Keratinocyte (primary cell): Measurements from ENCODE around the gene SLIT3. TPM values are rescaled to one million over a fixed set of nuclear protein-coding genes. Genes with fewer than 3 reads are reported as not detected.
A peak's percentile ranks its signal among the peaks of the same experiment; 100 is the strongest.

Source experiments
- DNase-seq: peaks from one replicate; pipeline ENCODE4 v3.0.0-alpha.2; 2011; ENCODE audit warnings: low read depth, missing footprints, low spot score
- FAIRE-seq: peaks from 2 replicates; lab custom pipeline; 2011; peaks lifted over from hg19 to GRCh38; lab: Jason Lieb, UNC
- H2AFZ ChIP-seq: 2 replicates; pipeline ENCODE4 v1.6.0; 2012; ENCODE audit warnings: low read length, control low read depth, inconsistent platforms; ENCODE audit not compliant: control insufficient read depth
- H3K27ac ChIP-seq: 2 replicates; pipeline ENCODE4 v1.5.1; 2011; ENCODE audit warnings: low read length; ENCODE audit not compliant: control insufficient read depth, insufficient read depth
- H3K27me3 ChIP-seq: 3 replicates; pipeline ENCODE4 v1.6.0; 2011; ENCODE audit warnings: low read length; ENCODE audit not compliant: control insufficient read depth, insufficient read depth; ENCODE audit errors: extremely low read depth
- H3K36me3 ChIP-seq, 2 experiments: 2 replicates in 1 of 2; 3 replicates in 1 of 2; pipeline ENCODE4 v1.5.1; 2011; ENCODE audit warnings: low read length in 2 of 2, mild to moderate bottlenecking in 1 of 2; ENCODE audit not compliant: control insufficient read depth in 2 of 2, insufficient read depth in 2 of 2; ENCODE audit errors: extremely low read depth in 1 of 2
- H3K4me1 ChIP-seq: 3 replicates; pipeline ENCODE4 v1.5.1; 2011; ENCODE audit warnings: low read length; ENCODE audit not compliant: control insufficient read depth, insufficient read depth; ENCODE audit errors: extremely low read depth
- H3K4me2 ChIP-seq: 3 replicates; pipeline ENCODE4 v1.6.0; 2011; ENCODE audit warnings: low read depth, low read length; ENCODE audit not compliant: control insufficient read depth, insufficient read depth; ENCODE audit errors: extremely low read depth
- H3K4me3 ChIP-seq, 3 experiments: fragments of 200-600 bp in 1 of 3; sonication (generic) in 1 of 3; 2 replicates in 2 of 3; 3 replicates in 1 of 3; pipeline ENCODE4 v1.5.1; 2011 to 2016; ENCODE audit warnings: low read length in 3 of 3, mild to moderate bottlenecking in 3 of 3, control low read depth in 2 of 3, inconsistent platforms in 1 of 3, low read depth in 1 of 3, mixed read lengths in 1 of 3, mixed run types in 1 of 3, moderate library complexity in 1 of 3; ENCODE audit not compliant: control insufficient read depth in 2 of 3, insufficient read depth in 2 of 3; ENCODE audit errors: extremely low read depth in 1 of 3
- H3K79me2 ChIP-seq: 2 replicates; pipeline ENCODE4 v1.6.0; 2012; ENCODE audit warnings: low read length; ENCODE audit not compliant: control insufficient read depth, insufficient read depth
- H3K9ac ChIP-seq: 3 replicates; pipeline ENCODE4 v1.6.0; 2011; ENCODE audit warnings: low read length; ENCODE audit not compliant: control insufficient read depth, insufficient read depth; ENCODE audit errors: extremely low read depth
- H3K9me1 ChIP-seq: 3 replicates; pipeline ENCODE4 v1.6.0; 2011; ENCODE audit warnings: low read length; ENCODE audit not compliant: control insufficient read depth, insufficient read depth; ENCODE audit errors: extremely low read depth
- H3K9me3 ChIP-seq: 2 replicates; pipeline ENCODE4 v1.5.1; 2012; ENCODE audit warnings: low read depth, low read length; ENCODE audit not compliant: control insufficient read depth
- H4K20me1 ChIP-seq: 3 replicates; pipeline ENCODE4 v1.6.0; 2011; ENCODE audit warnings: low read length; ENCODE audit not compliant: control insufficient read depth, insufficient read depth; ENCODE audit errors: extremely low read depth
- CTCF ChIP-seq, 3 experiments: IDR thresholded peaks in 1 of 3; conservative IDR thresholded peaks in 1 of 3; optimal IDR thresholded peaks in 1 of 3; 2 replicates in 2 of 3; 3 replicates in 1 of 3; pipeline versions ENCODE3 to v1.5.1; 2011; ENCODE audit warnings: low read length in 3 of 3, mild to moderate bottlenecking in 3 of 3, moderate library complexity in 2 of 3, control low read depth in 1 of 3, inconsistent platforms in 1 of 3; ENCODE audit not compliant: insufficient read depth in 2 of 3; ENCODE audit errors: extremely low read depth in 1 of 3
- EZH2 ChIP-seq: IDR thresholded peaks from one replicate; pipeline ENCODE4 v1.6.1; 2012; ENCODE audit warnings: inconsistent platforms, mild to moderate bottlenecking, low read length, moderate library complexity
- dilution Hi-C: fragments of 300-500 bp; cut with MboI; formaldehyde crosslinking; loops from one replicate; pipeline ENCODE4 v1.7.0; 2020; ENCODE audit warnings: low sequenced_read_pairs; ENCODE audit not compliant: extremely low pct_ligation_motif_present
- polyA plus RNA-seq, 5 experiments: library from polyadenylated mRNA; depleted of rRNA in 3 of 5; stranded (reverse) in 3 of 5; stranded (forward) in 1 of 5; unstranded in 1 of 5; fragments of >200 nt; gene quantifications; 1 replicate in 1 of 5; 2 replicates in 3 of 5; 3 replicates in 1 of 5; pipeline versions ENCODE4 v1.2.1 to v1.2.3, GENCODE V29; 2011 to 2012; ENCODE audit warnings: missing spikeins in 2 of 5, low read depth in 1 of 5, low replicate concordance in 1 of 5

SLIT3 gene
- polyA plus RNA-seq, 1 donor (not counting 4 experiments of a cell fraction or from before 2014, with no cell fraction given) = 2.4 TPM

GRCh38 chr5:169174923-169175322 is 126.0 kb downstream of the SLIT3 start:
- dilution Hi-C loops = no loop called here
- TF ChIP-seq EZH2 (no peak), CTCF (optimal IDR thresholded peaks at IDR 0.05 in 1 of 3, IDR thresholded peaks at IDR 0.05 in 1 of 3, conservative IDR thresholded peaks at IDR 0.05 in 1 of 3; ENCODE audit: extremely low read depth in 1 of 3, insufficient read depth in 2 of 3, low read length in 3 of 3) (no peak)

GRCh38 chr5:169173372-169173771 is 127.6 kb downstream of the SLIT3 start:
- Histone ChIP-seq H4K20me1 (no peaks in the 10 kb centered on the region), H3K9me3 (no peaks in the 10 kb centered on the region), H3K27me3 (no peaks in the 10 kb centered on the region), H3K4me1 (peaks cover 13% of the 10 kb centered on the region), H3K27ac (no peak overlapping the region), H3K4me3 (no peak overlapping the region), H2AFZ (no peak overlapping the region), H3K36me3 (no peaks in the 10 kb centered on the region), H3K79me2 (no peaks in the 10 kb centered on the region), H3K9me1 (no peaks in the 10 kb centered on the region), H3K4me2 (no peak overlapping the region), H3K9ac (no peak overlapping the region)
- TF ChIP-seq CTCF (optimal IDR thresholded peaks at IDR 0.05 in 1 of 3, IDR thresholded peaks at IDR 0.05 in 1 of 3, conservative IDR thresholded peaks at IDR 0.05 in 1 of 3; ENCODE audit: extremely low read depth in 1 of 3, insufficient read depth in 2 of 3, low read length in 3 of 3) (no peak), EZH2 (no peak)
- dilution Hi-C loops = no loop called here
- FAIRE-seq = peak; percentile 9
- DNase-seq = no peak

More at GRCh38 chr5:169174923-169175322, 126.0 kb downstream of the SLIT3 start:
- no peaks in the 10 kb centered on the region for H3K36me3 ChIP-seq
- no peaks in the 10 kb centered on the region for H3K79me2 ChIP-seq
- DNase-seq (no peak), FAIRE-seq (peak; percentile 83)
- H3K4me3 ChIP-seq = no peak overlapping the region
- no peak overlapping the region for H3K9ac ChIP-seq
- no peaks in the 10 kb centered on the region for H3K9me3 ChIP-seq
- no peaks in the 10 kb centered on the region for H3K27me3 ChIP-seq
- H2AFZ ChIP-seq = no peak overlapping the region
- peaks cover 13% of the 10 kb centered on the region for H3K4me1 ChIP-seq
- H4K20me1 ChIP-seq = no peaks in the 10 kb centered on the region
- no peaks in the 10 kb centered on the region for H3K9me1 ChIP-seq
- no peak overlapping the region for H3K4me2 ChIP-seq
- H3K27ac ChIP-seq = no peak overlapping the region
